ENCODE results near the gene REEP1. TPM values are rescaled to one million over a fixed set of nuclear protein-coding genes. Genes with fewer than 3 reads are reported as not detected.

Gene REEP1
- total RNA-seq, 1 experiment from 2014 or later = 5.9 TPM

- BruUV-seq (replicated peaks) = no TSS peak
- no peaks in the 10 kb centered on the region for H3K4me1 ChIP-seq (ENCODE audit: control insufficient read depth in 1 of 2, insufficient read depth in 2 of 2, low read length in 2 of 2)
- intact Hi-C loops (cut with micrococcal nuclease) = no loop called here
These were observed 30.0 kb downstream of the REEP1 start for GRCh38 chr2:86307431-86307830.

More at GRCh38 chr2:86307431-86307830, 30.0 kb downstream of the REEP1 start:
- Histone ChIP-seq H3K9me2 (ENCODE audit: insufficient read depth) (no peaks in the 10 kb centered on the region), H2AFZ (ENCODE audit: low read depth, low read length, poor library complexity, severe bottlenecking) (no peak overlapping the region), H3K79me2 (ENCODE audit: insufficient read depth, low read length) (no peaks in the 10 kb centered on the region), H3K27ac (ENCODE audit: low read depth, low read length) (no peak overlapping the region), H4K20me1 (ENCODE audit: insufficient read depth) (no peaks in the 10 kb centered on the region), H3K4me3 (replicated peaks in 1 of 2; ENCODE audit: low read depth in 1 of 2, low read length in 2 of 2) (no peak overlapping the region), H3K4me2 (ENCODE audit: low read length) (no peak overlapping the region), H3K9ac (ENCODE audit: low read length) (no peak overlapping the region), H3K27me3 (ENCODE audit: insufficient read depth, low read length) (no peaks in the 10 kb centered on the region), H3K9me3 (ENCODE audit: control insufficient read depth in 1 of 2, insufficient read depth in 1 of 2, low read depth in 1 of 2, low read length in 2 of 2) (no peaks in the 10 kb centered on the region), H3K36me3 (ENCODE audit: control insufficient read depth in 1 of 2, insufficient read depth in 2 of 2, low read length in 2 of 2) (no peaks in the 10 kb centered on the region)
- DNase-seq (ENCODE audit: low read depth, low spot score) (no peak), ATAC-seq (no peak)
- no peak for TF ChIP-seq POLR2A (IDR thresholded peaks at IDR 0.05; ENCODE audit: borderline replicate concordance, extremely low read depth, insufficient read depth, insufficient read length)
- no peak for TF ChIP-seq SIN3A (IDR thresholded peaks at IDR 0.05; ENCODE audit: low read depth)
- TF ChIP-seq SP1 (IDR thresholded peaks at IDR 0.05; ENCODE audit: low read depth) = no peak
- no peak for TF ChIP-seq TCF7L2 (IDR thresholded peaks at IDR 0.05; ENCODE audit: borderline replicate concordance, extremely low read depth, insufficient read depth, insufficient read length)
- TF ChIP-seq, protein P1, sequence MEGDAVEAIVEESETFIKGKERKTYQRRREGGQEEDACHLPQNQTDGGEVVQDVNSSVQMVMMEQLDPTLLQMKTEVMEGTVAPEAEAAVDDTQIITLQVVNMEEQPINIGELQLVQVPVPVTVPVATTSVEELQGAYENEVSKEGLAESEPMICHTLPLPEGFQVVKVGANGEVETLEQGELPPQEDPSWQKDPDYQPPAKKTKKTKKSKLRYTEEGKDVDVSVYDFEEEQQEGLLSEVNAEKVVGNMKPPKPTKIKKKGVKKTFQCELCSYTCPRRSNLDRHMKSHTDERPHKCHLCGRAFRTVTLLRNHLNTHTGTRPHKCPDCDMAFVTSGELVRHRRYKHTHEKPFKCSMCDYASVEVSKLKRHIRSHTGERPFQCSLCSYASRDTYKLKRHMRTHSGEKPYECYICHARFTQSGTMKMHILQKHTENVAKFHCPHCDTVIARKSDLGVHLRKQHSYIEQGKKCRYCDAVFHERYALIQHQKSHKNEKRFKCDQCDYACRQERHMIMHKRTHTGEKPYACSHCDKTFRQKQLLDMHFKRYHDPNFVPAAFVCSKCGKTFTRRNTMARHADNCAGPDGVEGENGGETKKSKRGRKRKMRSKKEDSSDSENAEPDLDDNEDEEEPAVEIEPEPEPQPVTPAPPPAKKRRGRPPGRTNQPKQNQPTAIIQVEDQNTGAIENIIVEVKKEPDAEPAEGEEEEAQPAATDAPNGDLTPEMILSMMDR (IDR thresholded peaks at IDR 0.05 in 2 of 3, conservative IDR thresholded peaks at IDR 0.05 in 1 of 3; ENCODE audit: borderline replicate concordance in 1 of 3, insufficient read depth in 1 of 3, low read depth in 2 of 3, low read length in 2 of 3) = no peak
- TF ChIP-seq EGR1 (IDR thresholded peaks at IDR 0.05; ENCODE audit: low read depth) = no peak
- no peak for TF ChIP-seq ZBTB33 (IDR thresholded peaks at IDR 0.05; ENCODE audit: extremely low read depth, insufficient replicate concordance, low read length)
- no peak for TF ChIP-seq EZH2 (IDR thresholded peaks at IDR 0.05)
- no peak for TF ChIP-seq CEBPB (IDR thresholded peaks at IDR 0.05; ENCODE audit: low read depth)
- TF ChIP-seq JUND (IDR thresholded peaks at IDR 0.05) = no peak
- no peak for TF ChIP-seq ZFX (IDR thresholded peaks at IDR 0.05)
- TF ChIP-seq SRF (IDR thresholded peaks at IDR 0.05; ENCODE audit: low read depth) = no peak
- no peak for TF ChIP-seq CBX3 (IDR thresholded peaks at IDR 0.05; ENCODE audit: low read depth)
- TF ChIP-seq POLR2AphosphoS5 (IDR thresholded peaks at IDR 0.05; ENCODE audit: low read depth, low read length) = no peak
- no peak for TF ChIP-seq FOSL1 (IDR thresholded peaks at IDR 0.05; ENCODE audit: low read depth)
- no peak for TF ChIP-seq EZH2phosphoT487 (IDR thresholded peaks at IDR 0.05; ENCODE audit: borderline replicate concordance)
- no peak for TF ChIP-seq ATF3 (IDR thresholded peaks at IDR 0.05)
- TF ChIP-seq, protein P2, sequence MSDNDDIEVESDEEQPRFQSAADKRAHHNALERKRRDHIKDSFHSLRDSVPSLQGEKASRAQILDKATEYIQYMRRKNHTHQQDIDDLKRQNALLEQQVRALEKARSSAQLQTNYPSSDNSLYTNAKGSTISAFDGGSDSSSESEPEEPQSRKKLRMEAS (IDR thresholded peaks at IDR 0.05) = no peak
- no peak for TF ChIP-seq RAD21 (IDR thresholded peaks at IDR 0.05; ENCODE audit: low read depth)
- ChIA-PET RAD21 (ENCODE audit: low non-redundant PET in 1 of 2, low total read pairs in 2 of 2, uncharacterized antibody in 2 of 2, unreplicated experiment in 2 of 2) (no interaction called here), POLR2A (no interaction called here), CTCF (no interaction called here)

All from HCT116 (cell line).